HG02885 (cell line): Measurements from ENCODE around the gene PDCL2.

Source experiments
- ATAC-seq: cut with Tn5 transposase; IDR thresholded peaks from one replicate; pipeline ENCODE4 v1.9.1; 2021; ENCODE audit warnings: mild to moderate bottlenecking; ENCODE audit not compliant: unreplicated experiment, poor library complexity

Gene PDCL2

DNA sequence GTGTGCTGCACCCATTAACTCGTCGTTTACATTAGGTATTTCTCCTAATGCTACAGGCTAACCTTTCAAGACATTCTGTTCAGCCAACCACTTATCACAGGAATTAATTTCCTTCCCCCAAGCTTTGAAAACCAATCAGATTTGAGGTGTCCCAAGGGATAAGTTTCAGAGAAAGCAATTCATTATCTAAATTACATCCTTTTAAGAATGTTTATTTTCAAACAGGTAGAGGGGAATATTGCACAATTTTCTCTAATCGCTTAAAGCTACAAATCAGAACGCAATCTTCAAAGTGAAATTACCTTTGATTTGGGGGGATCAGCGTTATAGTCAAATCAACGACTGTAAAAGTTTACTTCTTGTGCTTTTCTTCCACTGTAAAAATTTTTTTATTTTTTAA is 46.9 kb downstream of the PDCL2 start:
- ATAC-seq = no peak

GRCh38 chr4:55543858-55544257 is 48.2 kb downstream of the PDCL2 start:
- no peak for ATAC-seq

DNA sequence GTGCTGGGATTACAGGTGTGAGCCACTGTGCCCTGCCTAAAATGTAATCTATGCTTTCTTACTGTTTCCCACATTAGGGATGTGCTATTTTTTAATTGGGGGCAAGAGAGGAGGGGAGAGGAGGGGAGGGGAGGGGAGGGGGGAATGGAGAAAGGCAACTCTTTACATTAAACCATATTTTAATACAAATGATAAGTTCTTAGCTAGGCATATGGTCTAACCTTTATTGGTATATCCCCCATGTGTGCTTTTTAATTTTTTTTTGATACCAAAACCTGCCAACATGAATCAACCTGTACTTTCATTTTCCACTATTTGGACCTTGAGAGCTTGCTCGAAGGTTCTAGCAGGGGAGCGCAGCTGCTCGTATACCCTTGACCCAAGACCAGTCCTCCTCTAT is 51.8 kb downstream of the PDCL2 start:
- ATAC-seq = no peak

- ATAC-seq = no peak
Observed at GRCh38 chr4:55539658-55540057, 52.4 kb downstream of the PDCL2 start.

DNA sequence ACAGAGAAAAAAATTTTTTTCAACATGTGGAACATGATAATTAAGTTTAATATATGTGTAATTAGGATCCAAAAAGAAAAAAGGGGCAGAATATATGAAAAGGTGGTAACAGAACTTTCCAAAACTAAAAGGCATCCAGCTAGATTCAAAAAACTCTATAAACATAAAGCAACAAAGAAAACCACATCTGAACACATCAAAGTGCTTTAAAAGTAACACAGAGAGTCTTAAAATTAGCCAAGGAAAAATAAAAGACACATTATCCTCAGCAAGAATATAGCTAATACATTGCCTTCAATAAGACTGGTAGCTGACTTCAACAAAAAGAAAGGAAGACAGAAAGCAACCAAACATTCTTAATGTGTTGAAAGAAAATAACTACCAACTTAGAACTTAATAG is 53.5 kb downstream of the PDCL2 start:
- no peak for ATAC-seq

DNA sequence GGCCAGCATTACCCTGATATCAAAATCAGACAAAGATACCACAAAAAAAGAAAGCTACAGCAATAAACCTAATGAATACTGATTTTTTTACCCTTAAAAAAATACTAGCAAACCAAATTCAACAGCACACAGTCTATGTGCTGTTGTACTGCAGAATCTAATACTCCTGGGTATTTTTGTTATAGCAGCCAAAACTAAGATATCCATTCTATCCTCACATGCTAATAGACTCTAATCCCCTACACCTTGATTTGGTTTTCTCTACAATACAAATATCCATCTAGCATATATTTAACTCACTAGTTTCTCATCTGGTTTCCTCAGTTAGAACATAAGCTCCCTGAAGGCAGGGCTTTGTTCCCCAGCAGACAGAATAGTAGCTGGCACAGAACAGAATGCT is 57.7 kb downstream of the PDCL2 start:
- ATAC-seq = no peak

- ATAC-seq = no peak
Observed at GRCh38 chr4:55530691-55531090, 61.4 kb downstream of the PDCL2 start.

GRCh38 chr4:55530167-55530566 is 61.9 kb downstream of the PDCL2 start:
- no peak for ATAC-seq

DNA sequence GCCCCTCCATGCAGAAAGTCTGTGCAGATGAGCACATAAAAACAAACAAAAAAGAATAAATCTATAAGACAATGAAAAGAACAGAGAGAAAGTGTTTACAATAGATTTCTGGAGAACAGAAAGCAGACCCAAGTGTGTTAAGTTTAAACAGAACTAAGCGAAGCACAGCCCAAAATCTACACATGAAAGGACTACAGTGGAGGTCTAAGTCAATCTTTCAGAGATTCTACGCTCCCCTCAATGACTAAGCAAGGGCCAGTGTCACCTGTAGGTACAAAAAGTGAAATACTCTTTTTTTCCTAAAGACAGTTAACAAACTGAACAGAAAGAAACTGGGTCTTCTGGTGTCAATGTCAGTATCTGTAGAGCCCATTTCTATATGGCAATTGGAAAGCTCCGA is 63.6 kb downstream of the PDCL2 start:
- no peak for ATAC-seq

DNA sequence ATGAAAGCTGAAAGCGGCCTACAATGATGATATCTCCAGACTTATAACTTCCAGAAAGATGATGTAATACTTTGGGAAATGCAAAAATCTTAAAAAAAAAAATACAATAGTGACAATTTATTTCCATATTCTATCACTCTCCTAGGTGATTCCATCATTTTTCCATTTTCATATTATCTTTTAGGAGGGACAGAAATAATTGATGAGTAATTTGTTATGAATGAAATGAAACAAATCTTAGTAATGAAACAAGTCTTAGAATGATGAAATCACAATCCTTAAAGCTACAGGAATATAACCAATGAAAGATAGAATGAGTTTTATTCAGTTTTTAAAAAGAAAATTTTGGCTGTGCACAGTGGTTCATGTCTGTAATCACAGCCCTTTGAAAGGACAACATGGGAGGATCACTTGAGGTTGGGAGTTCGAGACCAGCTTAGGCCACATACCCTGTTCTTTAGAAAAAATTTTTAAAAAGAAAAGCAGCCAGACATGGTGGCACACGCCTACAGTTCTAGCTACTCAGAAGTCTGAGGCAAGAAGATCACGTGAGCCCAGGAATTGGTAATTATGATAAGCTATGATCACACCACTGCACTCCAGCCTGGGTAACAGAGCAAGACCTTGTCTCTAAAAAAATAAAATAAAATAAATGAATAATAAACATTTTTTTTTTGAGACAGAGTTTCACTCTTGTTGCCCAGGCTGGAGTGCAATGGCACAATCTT is 67.0 kb downstream of the PDCL2 start:
- ATAC-seq = no peak

DNA sequence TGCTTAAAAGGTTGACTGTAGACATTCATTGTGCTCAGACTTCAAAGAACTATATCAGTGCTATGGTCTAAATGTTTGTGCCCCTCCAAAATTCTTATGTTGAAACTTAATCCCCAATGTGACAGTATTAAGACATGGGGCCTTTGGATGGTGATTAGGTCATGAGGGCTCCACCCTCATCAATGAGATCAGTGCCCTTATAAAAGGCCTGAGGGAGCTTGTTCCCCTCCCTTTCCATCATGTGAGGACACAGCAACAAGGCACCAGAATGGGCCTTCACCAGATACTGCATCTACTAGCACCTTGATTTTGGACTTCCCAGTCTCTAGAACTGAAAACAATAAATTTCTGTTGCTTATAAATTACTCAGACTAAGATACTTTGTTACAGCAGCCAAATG is 73.6 kb downstream of the PDCL2 start:
- no peak for ATAC-seq

- peak; percentile 78 for ATAC-seq
Observed at GRCh38 chr4:55517526-55518229, 74.4 kb downstream of the PDCL2 start.

DNA sequence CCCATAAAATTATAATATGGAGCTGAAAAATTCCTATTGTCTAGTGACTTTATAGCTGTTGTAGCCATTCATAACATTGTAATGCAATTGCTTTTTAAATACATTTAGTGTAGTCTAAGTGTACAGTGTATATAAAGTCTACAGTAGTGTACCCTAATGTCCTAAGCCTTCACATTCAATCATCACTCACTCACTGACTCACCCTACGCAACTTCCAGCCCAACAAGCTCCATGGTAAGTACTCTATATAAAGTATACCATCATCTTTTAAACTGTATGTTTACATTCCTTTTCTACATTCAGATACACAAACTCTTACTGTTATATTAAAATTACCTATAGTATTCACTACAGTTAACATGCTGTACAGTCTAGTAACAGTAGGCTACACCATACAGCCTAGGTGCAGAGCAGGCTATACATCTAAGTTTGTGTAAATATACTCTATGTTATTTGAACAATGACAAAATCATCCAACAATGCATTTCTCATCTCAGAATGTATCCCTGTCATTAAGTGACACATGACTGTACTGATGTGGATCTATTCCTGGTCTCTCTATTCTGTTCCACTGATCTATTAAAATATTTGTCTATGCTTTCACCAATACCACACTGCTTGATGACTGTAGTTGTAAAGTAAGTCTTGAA is 79.0 kb downstream of the PDCL2 start:
- ATAC-seq = no peak

- ATAC-seq = no peak
Observed at GRCh38 chr4:55512077-55512476, 80.0 kb downstream of the PDCL2 start.

DNA sequence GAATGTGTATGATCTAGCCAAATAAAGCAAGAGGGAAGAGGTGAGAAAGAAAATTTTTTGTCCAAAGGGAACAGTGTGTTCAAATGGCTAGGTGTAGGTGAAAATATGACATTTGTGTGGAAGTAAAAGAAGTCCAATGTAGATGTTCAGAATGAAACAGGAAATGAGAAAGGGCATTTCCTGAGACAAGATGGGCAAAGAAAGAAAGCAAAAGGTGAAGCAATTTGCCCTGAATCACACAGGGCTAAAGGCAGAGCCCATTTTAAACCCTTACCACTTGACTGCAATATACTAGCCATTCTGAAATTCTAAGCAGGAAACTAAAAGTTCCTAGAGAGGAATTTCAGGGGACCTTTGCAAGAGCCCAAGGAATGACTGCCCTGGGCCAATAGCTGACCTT is 81.4 kb downstream of the PDCL2 start:
- ATAC-seq = no peak

DNA sequence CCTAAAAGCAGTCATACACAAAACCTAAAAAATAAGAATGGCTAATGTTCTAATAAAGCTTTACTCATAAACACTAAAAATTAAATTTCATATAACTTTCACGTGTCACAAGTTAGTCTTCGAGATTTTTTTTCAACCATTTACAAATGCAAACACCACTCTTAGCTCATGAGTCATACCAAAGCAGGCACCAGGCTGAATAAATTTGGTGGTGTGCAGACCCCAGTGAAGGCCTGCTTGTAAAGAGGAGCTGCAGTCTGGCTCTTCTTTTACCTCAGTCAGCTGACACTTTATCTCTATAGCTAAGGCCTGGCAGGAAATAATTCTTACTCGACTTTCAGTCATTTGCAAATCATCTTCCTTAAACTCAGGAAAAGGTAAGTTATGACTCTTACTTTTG is 82.8 kb downstream of the PDCL2 start:
- no peak for ATAC-seq

GRCh38 chr4:55507612-55508011 is 84.4 kb downstream of the PDCL2 start:
- no peak for ATAC-seq
